Measurements from ENCODE around the gene AGAP1. TPM values are rescaled to one million over a fixed set of nuclear protein-coding genes. Genes with fewer than 3 reads are reported as not detected.

Gene AGAP1
- total RNA-seq, 4 donors from 2014 or later: 23.4 to 46.5 (median 29.3) TPM

DNA sequence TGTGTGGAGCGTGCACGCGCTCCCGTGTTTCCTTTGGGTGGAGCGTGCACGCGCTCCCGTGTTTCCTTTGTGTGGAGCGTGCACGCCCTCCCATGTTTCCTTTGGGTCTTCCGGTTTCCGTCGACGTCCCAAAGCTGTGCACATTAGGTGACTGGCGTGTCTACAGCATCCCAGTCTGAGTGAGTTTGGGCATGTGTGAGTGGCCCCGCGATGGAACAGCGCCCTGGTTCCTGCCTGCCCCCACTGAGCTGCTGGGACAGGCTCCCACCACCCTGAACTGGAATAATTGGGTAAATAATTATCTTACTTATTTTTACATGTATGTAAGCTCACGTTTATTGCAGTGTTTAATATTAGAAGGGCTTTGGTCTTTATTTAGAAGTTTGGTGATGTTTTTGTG lies 104.2 kb downstream of the AGAP1 start:
- H3K4me1 ChIP-seq: no peaks in the 10 kb centered on the region
- H3K36me3 ChIP-seq: no peaks in the 10 kb centered on the region
- no peak overlapping the region for H3K27ac ChIP-seq
- TF ChIP-seq, protein P1, sequence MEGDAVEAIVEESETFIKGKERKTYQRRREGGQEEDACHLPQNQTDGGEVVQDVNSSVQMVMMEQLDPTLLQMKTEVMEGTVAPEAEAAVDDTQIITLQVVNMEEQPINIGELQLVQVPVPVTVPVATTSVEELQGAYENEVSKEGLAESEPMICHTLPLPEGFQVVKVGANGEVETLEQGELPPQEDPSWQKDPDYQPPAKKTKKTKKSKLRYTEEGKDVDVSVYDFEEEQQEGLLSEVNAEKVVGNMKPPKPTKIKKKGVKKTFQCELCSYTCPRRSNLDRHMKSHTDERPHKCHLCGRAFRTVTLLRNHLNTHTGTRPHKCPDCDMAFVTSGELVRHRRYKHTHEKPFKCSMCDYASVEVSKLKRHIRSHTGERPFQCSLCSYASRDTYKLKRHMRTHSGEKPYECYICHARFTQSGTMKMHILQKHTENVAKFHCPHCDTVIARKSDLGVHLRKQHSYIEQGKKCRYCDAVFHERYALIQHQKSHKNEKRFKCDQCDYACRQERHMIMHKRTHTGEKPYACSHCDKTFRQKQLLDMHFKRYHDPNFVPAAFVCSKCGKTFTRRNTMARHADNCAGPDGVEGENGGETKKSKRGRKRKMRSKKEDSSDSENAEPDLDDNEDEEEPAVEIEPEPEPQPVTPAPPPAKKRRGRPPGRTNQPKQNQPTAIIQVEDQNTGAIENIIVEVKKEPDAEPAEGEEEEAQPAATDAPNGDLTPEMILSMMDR (IDR thresholded peaks at IDR 0.05): no peak
- no peak for TF ChIP-seq POLR2A (IDR thresholded peaks at IDR 0.05)
- DNase-seq: no peak
- H3K4me3 ChIP-seq (replicated peaks in 1 of 3): no peak overlapping the region
- H3K9me3 ChIP-seq: no peaks in the 10 kb centered on the region
- H3K27me3 ChIP-seq: no peaks in the 10 kb centered on the region
- WGBS, 2 donors: 96 to 97% methylated on average over 19 of the region's 19 CpGs
- intact Hi-C loops (cut with DNase I): loop anchor here (2.0 kb wide), 1 partner anchor 147 kb away; no protein-coding TSS in a partner anchor

DNA sequence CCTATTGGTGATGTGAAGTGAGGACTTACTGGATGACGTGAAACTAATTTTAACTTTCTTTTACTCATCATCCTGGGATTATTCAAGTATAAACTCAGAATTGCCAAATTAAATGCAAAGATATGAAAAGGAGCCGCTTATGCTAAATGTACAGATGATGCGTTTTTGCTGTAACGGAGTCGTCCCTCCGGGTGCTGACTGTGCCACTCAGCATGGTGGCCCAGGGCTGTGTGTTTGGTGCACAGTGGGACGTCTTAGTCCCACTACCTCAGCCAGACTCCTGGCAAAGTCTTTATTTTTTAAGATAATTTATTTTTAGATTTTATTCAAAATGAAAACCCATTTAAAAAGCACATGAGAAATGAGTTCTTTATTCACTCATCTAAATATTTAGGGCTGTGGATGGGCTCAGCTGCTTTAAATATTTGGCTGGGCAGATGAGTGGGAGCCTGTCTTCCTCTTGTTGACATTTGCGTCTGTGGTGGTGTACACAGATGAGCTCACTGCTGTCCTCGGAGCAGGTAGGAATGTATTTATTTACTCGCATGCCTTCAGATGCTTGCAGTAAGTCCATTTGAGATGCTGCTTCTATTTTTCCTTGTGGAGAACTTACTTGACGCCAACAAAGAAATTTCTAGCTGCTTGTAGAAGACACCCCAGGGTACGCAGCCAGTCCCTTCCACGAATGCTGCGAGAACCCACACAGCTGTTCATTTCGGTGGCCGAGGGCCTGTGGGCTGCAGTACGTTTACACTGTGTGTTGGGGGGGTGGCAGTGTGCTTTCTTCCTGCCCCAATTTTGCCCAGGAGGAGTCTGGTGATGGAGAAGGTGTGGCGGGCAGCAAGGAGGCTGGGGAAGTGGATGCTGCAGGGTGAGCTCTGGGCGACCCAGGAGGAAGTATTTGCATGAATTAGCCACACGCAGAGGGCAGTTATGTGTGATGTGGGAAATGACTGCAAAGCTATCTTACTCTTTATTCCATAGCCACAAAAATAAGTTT lies 105.0 kb downstream of the AGAP1 start:
- Histone ChIP-seq H3K9me3 (no peaks in the 10 kb centered on the region), H3K27me3 (no peaks in the 10 kb centered on the region), H3K4me1 (no peaks in the 10 kb centered on the region), H3K27ac (no peak overlapping the region), H3K4me3 (replicated peaks in 1 of 3) (no peak overlapping the region), H3K36me3 (no peaks in the 10 kb centered on the region)
- TF ChIP-seq POLR2A (IDR thresholded peaks at IDR 0.05): no peak
- WGBS, 2 donors: 90 to 93% methylated on average over 19 to 20 of the region's 20 CpGs
- intact Hi-C loops (cut with DNase I): loop anchor here (2.0 kb wide), 1 partner anchor 146 kb away; no protein-coding TSS in a partner anchor
- no peak for DNase-seq

DNA sequence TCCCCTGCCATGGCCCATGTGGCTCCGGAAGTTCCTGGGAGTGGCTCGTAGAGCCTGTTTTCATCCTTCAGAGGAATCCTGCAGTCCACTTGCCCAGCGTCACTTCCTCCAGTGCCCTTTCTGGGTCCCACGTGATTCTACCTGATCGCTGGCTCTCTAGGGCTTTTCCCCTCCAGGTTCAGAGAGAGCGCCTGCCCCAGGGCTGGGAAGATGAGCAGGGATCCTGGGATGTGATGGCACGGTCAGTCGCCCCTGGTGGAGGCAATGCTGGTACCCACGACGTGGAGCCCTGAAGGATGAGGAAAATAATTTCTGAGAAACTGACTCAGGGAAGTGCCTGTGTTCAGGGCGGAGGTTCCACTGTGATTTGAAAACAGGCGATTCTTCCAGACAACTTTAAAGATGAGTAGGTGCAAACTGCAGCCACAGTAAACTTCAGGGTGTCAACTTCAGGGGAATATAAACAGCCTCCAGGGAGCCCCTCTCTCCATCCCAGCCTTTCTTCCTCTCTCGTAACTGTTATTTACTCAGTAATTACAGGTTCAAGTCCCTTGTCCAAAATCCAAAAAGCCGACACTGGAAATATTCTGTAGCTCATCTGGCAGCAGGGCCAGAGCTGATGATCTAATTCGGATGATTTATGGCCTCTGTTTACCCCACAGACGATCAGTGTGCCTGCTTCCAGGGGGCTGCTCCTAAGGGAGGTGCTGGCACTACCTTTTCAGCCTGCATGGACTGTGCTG lies 105.9 kb downstream of the AGAP1 start:
- no peak overlapping the region for H3K27ac ChIP-seq
- no peaks in the 10 kb centered on the region for H3K4me1 ChIP-seq
- no peak for TF ChIP-seq POLR2A (IDR thresholded peaks at IDR 0.05)
- TF ChIP-seq, protein P1 (IDR thresholded peaks at IDR 0.05): no peak
- no peaks in the 10 kb centered on the region for H3K27me3 ChIP-seq
- H3K9me3 ChIP-seq: no peaks in the 10 kb centered on the region
- no peak overlapping the region for H3K4me3 ChIP-seq (replicated peaks in 1 of 3)
- H3K36me3 ChIP-seq: no peaks in the 10 kb centered on the region
- WGBS, 2 donors: 84 to 85% methylated on average over 16 of the region's 16 CpGs
- DNase-seq: no peak
- intact Hi-C loops (cut with DNase I): loop anchor here (2.0 kb wide), 1 partner anchor 145 kb away; no protein-coding TSS in a partner anchor

DNA sequence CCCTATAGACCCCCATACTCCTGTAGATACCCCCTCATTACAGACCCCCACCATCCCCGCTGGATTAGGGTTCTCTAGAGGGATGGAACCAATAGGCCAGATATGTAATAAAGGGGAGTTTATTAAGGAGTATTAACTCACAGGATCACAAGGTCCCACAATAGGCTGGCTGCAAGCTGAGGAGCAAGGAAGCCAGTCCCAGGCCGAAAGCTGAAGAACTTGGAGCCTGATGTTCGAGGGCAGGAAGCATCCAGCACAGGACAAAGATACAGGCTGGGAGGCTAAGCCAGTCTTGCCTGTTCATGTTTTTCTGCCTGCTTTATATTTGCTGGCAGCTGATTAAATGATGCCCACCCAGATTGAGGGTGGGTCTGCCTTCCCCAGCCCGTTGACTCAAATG lies 106.6 kb downstream of the AGAP1 start:
- TF ChIP-seq POLR2A (IDR thresholded peaks at IDR 0.05): no peak
- TF ChIP-seq, protein P1 (IDR thresholded peaks at IDR 0.05): no peak
- H3K4me3 ChIP-seq (replicated peaks in 1 of 3): no peak overlapping the region
- no peak overlapping the region for H3K27ac ChIP-seq
- H3K9me3 ChIP-seq: no peaks in the 10 kb centered on the region
- 85 to 89% methylated on average over 4 of the region's 4 CpGs for WGBS, 2 donors
- no peaks in the 10 kb centered on the region for H3K4me1 ChIP-seq
- no peaks in the 10 kb centered on the region for H3K27me3 ChIP-seq
- DNase-seq: no peak
- intact Hi-C loops (cut with DNase I): no loop called here
- no peaks in the 10 kb centered on the region for H3K36me3 ChIP-seq

DNA sequence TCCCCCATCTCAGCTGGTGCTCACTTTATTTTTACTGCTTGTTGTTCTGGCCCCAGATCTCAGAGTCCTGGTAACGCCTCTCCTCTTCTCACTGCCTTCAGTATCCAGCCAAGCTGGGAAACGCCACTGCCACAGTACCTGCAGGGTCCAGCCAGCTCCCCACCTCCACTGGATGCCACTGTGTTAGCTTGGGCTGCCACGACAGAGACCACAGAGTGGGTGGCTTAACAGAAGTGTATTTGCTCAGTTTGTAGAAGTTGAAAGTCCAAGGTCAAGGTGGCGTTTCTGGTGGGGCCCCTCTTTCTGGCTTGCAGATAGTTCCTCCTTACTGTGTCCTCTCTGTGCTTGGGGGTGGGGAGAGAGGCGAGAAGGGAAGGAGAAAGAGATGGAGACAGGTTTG lies 107.1 kb downstream of the AGAP1 start:
- Histone ChIP-seq H3K27me3 (no peaks in the 10 kb centered on the region), H3K9me3 (no peaks in the 10 kb centered on the region), H3K27ac (no peak overlapping the region), H3K4me1 (peaks cover 0 to 4% of the 10 kb centered on the region in 2 donors), H3K4me3 (replicated peaks in 1 of 3) (no peak overlapping the region), H3K36me3 (no peaks in the 10 kb centered on the region)
- WGBS, 2 donors: 87 to 91% methylated on average over 5 of the region's 5 CpGs
- no peak for DNase-seq
- intact Hi-C loops (cut with DNase I): no loop called here
- TF ChIP-seq, protein P1 (IDR thresholded peaks at IDR 0.05): no peak

Data from thyroid gland (tissue), 4 donors.